PC-9 (cell line): ENCODE measurements around the gene CLEC1B.

ENCODE experiments used
- CTCF ChIP-seq: fragments of 200-600 bp; sonication (generic); conservative IDR thresholded peaks from 2 replicates; pipeline ENCODE4 v1.6.1; 2017; ENCODE audit warnings: mixed run types, antibody characterized with exemption, mild to moderate bottlenecking, moderate library complexity
- EZH2 ChIP-seq: fragments of 200-600 bp; sonication (generic); IDR thresholded peaks from 2 replicates; pipeline ENCODE4 v1.8.0; 2017; ENCODE audit warnings: antibody characterized with exemption, low read depth

GRCh38 chr12:9960590-9960989 lies 38.3 kb downstream of the CLEC1B start:
- no peak for TF ChIP-seq CTCF
- TF ChIP-seq EZH2, result no peak
